ENCODE results near the gene SMIM17.

SMIM17 gene

DNA sequence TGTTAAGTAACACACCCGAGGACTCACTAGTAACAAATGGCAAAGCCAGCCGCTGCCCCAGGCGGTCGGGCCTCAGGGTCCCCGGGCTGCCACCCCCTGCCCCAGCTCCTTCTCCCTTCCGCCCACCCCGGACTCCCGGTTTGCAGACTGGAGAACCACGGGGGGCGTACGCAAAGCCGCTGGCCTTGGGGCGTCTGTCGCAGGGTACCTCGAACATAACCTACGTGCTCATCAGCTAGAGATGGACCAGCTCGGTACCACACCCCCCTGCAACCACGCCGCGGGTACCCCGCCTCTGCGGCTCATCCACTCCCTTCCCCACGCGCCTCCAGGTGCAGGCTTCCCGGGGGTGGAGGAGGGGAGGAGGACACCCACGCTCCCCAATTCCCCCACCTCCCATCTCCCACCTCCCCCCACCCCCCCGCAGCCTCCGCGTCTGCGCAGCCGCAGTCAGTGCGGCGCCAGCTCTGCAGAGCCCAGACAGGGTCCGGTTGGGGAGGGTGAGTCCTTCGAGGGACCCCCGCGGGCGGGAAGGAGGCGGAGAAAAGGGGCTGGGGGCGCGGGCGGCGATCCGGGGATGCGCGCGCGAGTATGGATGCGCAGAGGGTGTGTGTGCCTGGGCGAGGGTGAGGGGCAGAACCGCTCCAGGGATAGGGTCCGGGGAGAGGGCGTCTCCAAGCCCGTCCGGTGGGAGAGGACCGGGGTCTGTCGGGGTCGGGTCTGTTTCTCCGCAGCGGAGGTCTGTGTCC lies at the start of gene SMIM17:
Gene SMIM17 (plus strand): TSS at position 449 of the 749 bp plus-strand sequence. CDS start 2,509 bp downstream, outside the sequence.
- no peak for DNase-seq

DNA sequence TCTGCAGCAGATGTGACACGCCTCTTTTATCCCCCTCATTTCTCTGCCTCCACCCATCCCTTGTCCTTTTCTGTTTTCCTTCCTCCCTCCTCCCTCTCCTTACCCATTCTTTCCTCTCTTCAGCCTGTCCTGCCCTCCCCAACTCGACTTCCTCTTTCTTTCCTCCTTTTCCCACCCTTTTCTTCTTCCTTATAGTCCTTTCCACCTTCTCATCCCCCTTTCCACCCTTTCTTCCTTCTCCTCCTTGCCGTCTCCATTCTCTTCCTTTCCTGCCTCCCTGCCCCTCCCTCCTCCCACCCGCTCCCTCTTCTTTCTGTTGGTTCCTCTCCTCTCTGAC lies 48.5 kb upstream of the SMIM17 start:
- DNase-seq = no peak

DNA sequence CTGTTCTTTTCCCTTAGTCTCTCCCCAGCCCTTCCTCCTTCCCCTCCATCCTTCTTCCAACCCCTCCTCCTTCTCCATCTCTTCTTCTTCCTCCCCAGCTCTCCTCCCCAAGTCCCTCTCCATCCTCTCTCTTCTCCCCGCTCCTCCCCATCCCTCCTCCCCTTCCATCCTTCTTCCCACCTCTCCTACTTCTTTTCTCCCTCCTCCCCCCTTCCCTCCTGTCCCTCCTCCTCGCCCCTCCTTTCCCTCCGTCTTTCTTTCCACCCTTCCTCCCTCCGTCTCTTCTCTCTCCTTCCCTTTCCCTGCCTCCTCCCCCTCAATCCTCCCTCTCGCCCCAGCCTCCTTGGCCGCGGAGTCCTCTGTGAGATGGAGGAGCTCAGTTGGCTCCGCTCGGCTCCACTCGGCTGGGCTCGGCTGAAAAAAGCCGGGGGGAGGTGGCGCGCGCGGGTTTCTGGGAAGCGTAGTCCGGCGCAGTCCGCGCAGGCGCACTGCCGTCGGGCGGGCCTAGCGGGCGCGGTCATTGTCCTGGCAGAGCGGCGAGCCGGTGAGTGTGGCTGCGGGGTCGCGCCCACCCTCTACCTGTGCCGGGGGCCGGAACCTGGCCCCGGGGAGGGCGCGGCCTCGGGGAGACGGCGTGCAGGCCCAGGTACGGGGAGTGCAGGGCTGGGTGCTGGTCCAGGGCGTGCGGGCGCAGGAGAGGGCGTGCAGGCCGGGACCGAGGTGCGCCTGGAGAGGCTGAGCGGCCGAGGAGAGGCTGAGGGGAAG lies 48.0 kb upstream of the SMIM17 start, which contains the start of gene ZNF71:
Gene ZNF71 (plus strand): TSS at position 520 of the 765 bp plus-strand sequence. CDS start 6,257 bp downstream, outside the sequence.
- peak in 13 of 14 donors; percentile 72 to 91 (median 83) for DNase-seq

DNA sequence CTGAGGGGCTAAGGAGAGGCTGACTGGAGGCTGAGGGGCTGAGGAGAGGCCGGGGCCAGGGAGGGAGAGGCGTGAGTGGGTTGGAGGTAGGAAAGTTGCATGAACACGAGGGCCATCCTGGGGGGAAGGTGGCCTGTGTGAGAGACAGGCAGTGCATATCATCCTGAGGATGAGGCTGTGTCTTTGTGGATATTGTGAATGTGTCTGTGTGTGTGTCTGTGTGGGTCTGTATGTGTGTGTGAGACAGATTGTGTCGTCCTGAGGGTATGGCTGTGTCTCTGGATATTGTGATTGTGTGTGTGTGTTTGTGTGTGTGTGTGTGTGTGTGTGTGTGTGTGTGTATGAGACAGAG lies 47.4 kb upstream of the SMIM17 start:
- DNase-seq = no peak

DNA sequence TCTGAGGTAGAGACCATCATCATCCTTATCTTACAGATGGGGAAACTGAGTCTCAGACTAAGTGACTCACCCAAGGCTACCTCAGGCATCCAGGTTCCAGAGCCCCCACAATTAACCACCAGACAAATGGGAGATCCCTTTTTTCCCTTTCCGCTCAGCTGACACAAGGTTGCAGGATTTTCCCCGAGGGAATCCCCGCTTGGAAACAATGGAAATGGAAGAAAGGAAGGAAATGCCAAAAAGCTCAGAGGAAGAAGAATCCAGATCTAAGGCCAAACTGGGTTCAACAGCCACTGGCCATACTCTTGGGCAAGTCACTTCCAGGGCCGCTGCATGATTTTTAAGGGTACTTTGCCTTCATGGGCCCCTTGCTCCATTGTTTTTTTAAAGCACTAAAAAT lies 46.3 kb upstream of the SMIM17 start:
- no peak for DNase-seq

DNA sequence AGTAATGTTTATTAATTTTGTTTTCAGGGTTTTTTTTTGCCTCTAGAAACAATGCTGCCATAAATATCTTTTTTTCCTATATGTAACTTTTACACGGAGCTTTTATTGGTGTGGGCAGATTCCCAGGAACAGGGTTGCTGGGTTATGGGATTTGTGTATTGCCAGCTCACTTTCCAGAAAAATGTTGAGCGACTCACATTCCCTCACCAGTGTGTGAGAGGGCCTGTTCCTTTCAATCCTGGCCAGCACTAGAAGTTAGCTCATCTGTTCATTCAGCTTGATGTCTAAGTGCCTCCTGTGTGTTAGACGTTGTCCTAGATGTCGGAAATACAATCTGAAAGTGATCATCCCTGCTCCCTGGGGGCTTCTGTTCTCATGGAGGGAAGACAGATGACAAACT lies 45.3 kb upstream of the SMIM17 start:
- DNase-seq = no peak

DNA sequence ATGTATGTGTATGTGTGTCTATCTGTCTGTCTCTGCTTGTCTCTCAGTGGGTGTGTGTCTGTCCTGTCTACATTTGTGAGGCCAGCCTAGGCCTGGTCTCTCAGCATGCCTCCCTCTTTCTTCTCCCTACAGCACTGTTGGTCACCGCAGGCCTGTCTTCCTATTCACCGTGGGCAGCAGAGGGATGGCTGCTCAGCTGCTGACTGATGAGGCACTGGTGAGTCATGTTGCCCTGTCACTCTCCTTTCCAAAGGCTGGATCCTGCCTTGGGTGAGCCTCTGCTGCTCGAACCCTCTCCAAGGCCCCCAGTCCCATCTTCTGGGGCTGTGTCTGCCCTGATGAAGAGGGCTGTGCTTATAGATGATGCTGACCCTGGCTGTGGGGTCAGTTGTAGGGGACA lies 41.6 kb upstream of the SMIM17 start:
- no peak for DNase-seq

DNA sequence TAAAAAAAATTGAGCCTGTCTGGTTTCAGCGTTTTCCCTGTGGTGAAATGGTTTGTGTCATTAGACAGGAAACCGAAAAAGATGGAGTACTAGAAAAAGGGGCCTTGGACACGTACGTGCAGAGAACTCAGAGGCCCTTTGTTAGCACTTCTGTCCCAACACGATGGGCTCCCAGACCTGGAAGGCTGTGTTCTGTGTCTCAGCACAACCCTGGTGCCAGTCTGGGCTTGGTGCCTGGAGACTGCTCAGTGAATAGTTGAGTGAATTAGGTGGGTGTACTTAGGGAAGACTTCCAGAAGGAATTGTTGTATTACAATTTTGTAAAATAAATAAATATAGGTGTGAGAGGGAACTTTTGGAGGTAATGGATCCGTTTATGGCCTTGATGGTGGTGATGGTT lies 39.1 kb upstream of the SMIM17 start:
- DNase-seq = peak in 6 of 14 donors; percentile 19 to 60 (median 33)

DNA sequence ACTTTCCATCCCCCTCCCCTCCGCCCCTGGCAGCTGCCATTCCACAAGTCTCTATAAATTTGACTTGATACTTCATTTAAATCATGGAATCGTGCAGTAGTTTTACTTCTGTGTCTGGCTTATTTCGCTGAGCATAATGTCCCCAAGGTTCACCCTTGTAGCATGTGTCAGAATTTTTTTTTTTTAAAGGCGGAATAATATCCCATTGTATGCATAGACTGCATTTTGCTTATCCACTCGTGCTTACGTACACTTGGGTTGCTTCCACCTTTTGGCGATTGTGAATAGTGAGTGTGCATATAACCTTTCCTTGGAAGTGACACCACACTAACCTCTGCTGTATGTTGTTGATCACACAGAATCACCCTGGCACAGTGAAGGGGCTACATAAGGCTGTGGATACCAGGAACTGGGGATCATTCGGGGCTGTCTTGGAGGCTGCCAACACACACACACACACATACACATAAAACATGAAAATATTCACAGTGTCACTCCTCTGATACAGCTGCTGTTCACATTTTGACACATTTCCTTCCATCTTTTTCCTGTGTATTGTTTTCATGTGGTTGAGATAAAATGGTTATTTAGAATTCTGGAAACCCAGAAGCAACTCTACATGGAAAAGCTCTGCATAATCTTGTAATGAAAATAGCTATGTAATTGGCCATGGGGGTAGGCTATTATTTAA lies 34.5 kb upstream of the SMIM17 start:
- DNase-seq = no peak

DNA sequence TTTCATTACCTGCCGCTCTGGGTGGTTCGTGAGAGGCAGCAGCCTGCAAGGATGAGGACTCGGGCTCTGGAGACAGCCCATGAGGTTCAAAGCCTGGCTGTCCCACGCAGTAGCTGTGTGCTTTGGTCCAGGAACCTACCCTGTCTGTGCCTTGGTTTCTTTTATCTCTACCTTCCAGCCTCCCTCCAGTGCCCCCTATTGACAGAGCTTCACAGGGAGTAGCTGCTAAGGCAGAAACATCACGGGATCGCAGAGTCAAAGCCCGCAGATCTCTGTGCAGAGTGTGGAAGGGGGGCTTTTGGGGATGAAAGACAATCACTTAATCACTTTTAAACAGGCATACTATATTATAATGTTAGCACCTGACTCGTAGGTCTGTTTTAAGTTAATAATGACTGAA lies 31.7 kb upstream of the SMIM17 start:
- no peak for DNase-seq

DNA sequence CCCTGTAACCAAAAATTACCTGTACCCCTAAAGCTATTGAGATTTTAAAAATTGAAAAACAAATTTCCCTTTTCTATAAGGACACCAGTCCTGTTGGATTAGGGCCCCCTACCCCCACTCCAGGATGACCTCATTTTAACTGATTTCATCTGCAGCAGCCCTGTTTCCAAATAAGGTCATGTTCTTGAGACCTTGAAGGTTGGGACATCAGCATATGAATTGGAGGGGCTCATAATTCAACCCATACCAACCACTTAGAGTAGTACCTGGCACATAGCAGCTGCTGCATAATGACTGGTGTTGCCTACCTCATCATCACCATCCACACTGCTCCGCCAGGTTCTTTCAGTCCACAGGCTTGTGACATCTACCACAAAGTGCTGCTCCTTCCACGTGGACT lies 30.2 kb upstream of the SMIM17 start:
- DNase-seq = no peak

DNA sequence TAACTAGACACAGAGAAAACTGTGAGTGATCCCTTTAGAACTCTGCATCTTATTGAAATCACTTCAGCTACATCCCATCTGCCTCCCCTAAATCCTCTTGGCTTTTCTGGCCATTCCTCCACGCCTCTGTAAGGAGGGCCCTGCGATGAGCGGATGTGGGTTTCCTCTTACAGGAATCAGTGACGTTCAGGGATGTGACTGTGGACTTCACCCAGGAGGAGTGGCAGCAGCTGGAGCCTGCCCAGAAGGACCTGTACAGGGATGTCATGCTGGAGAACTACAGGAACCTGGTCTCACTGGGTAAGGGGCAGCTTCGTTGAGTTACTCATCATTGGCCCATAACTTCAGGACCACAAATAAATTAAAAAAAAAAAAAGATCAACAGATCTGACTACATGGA lies 29.3 kb upstream of the SMIM17 start:
- DNase-seq = no peak

DNA sequence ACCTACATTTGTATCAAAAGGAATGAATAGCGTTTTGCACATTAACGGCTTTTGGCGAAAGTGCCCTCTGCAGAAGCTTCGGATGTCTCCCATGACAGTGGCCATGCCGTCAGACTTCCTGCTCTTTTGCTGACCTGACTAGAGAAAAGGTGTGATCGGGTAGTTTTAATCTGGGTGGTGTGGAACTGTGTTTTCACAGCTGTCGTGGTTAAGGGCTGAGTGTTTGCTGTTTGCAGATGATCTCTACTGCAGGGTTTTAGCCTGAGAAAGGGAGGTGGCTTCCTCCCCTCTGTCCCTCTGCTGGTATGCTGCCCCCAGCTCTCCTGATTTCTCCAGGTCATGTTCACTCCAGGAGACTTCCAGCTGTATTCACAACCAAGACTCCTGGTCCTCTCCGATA lies 25.4 kb upstream of the SMIM17 start:
- no peak for DNase-seq

DNA sequence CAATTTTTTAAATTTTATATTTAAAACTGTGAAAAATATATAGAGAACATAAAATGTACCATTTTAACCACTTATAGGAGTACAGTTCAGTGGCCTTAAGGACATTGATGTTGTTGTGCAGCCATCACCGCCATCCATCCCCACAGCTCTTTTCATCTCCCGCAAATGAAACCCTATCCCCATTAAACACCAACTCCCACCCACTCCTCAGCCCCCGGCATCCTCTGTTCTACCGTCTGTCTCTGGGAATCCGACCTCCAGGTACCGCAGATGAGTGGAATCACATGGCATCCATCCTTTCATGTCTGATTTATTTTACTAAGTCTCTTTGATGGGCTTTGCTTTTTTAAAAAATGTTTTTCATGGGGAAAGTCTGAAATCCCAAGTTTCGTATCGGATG lies 23.8 kb upstream of the SMIM17 start:
- DNase-seq = no peak

DNA sequence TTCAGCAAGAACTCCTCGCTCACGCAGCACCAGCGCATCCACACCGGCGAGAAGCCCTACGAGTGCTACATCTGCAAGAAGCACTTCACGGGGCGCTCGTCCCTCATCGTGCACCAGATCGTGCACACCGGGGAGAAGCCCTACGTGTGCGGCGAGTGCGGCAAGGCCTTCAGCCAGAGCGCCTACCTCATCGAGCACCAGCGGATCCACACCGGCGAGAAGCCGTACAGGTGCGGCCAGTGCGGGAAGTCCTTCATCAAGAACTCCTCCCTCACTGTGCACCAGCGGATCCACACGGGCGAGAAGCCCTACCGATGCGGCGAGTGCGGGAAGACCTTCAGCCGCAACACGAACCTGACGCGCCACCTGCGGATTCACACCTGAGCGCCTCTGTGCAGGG lies 20.6 kb upstream of the SMIM17 start:
- DNase-seq = no peak

DNA sequence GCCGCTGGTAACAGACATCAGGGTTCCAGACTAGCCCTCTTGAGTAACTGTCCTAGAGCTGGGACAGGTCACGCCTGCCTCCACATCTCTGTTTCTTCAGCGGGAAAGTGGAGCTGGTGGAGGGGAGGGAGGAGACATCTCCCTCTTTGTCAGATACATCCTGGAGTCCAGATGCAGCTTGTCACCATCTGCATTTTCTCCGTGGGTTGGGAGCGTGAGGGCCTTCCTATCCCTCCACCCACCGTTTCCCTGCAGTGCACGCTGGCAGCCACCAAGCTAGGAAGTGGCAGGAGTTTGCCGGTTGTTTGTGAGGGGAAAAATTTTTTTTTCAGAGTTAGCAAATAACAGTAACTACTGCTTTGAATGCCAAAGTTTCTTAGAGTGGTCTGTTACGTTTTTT lies 20.0 kb upstream of the SMIM17 start:
- no peak for DNase-seq

DNA sequence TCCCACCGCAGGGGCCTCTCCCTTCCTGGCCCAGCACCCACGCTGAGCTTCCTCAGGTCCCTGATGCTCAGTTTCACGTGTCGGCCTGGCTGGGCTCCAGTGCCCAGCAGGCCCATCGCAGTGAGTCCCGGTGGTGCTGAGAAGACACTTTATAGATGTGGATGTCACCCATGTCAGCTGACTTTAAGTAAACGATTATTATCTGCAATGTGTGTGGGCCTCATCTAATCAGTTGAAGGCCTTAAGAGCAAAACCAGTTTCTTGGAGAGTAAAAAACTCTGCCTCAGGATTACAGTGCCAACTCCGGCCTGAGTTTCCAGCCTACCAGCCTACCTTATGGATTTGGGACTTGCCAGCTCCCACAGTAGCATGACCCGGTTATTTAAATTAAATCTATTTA lies 17.3 kb upstream of the SMIM17 start:
- no peak for DNase-seq

DNA sequence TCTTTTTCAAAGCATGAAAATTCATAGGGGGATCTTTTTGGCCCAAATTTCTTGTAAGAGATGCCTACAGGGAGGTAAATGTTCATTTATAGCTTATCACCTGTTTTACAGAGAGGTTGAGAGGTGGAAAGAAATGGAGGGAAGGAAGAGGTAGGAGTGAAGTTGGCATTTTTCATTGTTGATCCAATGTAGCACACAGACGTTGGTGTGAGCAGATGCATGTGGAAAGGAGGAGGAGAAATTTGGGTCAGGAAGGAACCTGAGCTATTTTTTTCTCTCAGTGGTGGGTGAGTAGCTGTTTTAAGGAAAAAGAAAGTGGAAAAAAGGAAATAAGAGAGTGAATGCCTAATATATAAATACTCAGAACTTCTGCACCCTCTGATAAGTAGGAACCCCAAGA lies 9.9 kb upstream of the SMIM17 start:
- DNase-seq = no peak

DNA sequence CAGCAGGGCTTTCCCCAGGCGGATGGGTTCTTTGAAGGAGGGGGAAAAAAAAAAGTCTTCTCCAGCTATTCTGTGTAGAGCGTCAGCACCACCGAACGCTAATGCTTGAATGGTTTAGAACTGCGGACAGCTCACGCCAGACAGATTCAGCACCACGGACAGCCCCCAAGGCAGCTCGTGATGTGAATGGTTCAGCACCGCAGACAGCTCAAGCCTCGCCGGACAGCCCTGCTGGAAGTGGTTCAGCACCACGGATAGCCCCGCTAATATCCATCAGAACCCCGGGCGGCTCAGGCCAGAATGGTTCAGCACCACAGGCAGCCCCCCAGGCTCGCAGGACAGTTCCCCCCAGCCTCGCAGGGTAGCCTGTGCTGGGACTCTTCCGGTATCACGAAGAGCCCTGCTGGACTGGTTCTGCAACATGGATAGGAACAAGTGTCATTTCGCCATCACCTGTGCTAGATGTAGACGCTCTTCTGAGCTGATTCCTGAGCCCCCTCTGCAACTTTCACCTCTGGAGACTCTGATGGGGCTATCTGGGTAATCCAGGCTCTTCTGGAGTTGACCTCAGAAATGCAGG lies 4.9 kb upstream of the SMIM17 start:
- DNase-seq = peak in 11 of 14 donors; percentile 7 to 68 (median 29)

DNA sequence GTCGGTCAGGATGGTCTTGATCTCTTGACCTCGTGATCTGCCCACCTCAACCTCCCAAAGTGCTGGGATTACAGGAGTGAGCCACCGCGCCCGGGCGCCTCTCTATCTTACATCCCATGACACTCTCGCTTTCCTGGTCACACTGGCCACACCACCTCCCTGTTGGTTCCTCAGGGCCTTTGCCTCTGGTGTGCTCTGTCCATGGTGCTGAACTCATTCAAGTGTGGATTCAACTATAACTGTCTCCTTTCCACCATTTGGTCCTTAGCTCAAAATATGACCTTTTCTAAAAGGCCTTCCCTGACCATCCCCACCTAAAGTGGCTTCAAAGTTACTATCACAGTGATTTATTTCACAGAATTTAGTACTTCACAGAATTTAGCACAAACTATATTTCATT lies 3.7 kb upstream of the SMIM17 start:
- no peak for DNase-seq

DNA sequence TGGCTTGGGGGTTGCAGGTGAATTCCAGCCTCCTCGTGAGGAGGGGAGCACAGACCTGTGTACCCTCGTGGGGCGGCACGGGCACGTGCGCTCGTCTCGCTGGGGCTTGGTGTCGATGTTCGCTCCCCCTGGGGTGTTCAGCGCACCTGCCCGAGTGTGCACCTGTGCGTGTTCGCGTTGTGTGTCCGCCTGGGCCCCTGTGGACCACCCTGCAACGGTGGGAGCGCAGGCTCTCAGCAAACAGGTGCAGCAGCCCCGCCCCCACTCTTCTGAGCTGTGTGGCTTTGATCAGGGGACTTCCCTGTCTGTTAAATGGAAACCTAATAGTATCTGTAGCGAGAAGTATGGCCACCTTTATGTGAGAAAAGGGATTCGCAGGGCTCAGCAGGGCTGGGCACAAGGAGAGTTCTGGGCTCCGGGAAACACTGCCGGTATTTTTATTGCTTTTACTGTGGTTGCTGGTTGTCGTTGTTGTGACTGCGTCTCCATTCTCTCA lies 549 bp downstream of the SMIM17 start:
- DNase-seq = no peak

DNA sequence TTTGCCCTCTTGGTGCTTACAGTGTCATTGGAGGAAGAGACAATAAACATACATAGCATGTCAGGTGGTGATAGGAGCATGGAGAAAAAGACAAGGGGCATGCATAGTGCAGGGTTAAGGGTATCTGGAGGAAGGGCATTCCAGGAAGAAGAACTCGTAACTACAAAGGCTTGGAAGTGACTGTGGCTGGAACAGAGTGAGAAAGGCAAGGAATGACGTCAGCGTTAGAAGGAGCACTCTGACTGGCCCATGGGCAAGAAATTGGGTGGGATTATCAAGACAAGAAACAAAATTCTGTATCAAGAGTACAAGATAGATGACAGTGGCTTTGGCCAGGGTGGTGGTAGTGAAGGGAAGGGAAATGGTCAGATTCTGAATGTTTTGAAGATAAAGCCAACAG lies 11.2 kb downstream of the SMIM17 start:
- no peak for DNase-seq
